Kasumi-1 (cell line): Measurements from ENCODE around the gene MTARC2.

Source experiments
- DNase-seq, 2 experiments: peaks; one replicate each; lab custom pipeline; 2025; lab: John Stamatoyannopoulos, UW

The MTARC2 gene

GRCh38 chr1:220769205-220769604, 21.1 kb downstream of the MTARC2 start:
- no peak for DNase-seq

GRCh38 chr1:220770245-220770913, 22.3 kb downstream of the MTARC2 start:
- no peak for DNase-seq

GRCh38 chr1:220772846-220773245, 24.7 kb downstream of the MTARC2 start:
- no peak for DNase-seq

DNA sequence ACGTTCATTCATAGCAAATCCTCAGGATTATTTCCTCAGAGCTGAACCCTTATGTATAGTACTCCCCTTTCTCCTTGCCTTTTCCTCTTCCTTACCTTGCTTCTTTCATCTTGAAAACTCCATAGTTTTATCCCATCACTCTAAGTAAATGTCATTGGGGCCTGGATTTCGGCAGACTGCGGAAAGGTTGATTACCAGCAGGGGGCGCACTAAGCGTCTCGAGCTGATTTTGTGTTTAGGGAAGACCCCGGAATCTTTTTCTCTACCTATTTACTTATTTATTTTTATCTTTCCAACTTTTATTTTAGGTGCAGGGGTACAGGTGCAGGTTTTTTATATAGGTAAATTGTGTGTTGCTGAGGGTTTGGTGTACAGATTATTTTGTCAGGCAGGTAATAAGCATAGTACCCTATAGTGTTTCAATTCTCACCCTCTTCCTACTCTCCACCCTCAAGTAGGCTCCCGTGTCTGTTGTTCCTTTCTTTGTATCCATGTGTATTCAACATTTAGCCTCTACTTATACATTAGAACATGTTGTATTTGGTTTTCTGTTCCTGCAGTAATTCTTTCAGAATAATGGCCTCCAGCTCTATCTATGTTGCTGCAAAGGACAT, 27.2 kb downstream of the MTARC2 start:
- DNase-seq = peak; percentile 40 to 46

DNA sequence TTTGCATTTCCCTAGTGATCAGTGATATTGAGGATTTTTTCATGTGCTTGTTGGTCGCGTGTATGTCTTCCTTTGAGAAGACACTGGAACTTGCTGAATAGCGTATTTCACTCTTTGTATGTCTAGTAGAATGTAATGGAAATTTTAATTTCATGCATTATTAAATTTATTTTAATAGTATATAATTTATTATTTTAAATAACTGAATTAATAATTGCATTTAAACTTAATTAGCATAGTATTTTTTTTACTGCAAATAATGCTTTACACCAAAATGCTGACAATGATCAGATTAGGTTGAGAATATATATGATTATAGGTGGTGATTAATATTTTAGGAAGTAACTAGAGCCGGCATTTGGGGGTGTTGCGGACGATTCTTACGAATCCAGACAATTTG, 28.1 kb downstream of the MTARC2 start:
- no peak for DNase-seq

DNA sequence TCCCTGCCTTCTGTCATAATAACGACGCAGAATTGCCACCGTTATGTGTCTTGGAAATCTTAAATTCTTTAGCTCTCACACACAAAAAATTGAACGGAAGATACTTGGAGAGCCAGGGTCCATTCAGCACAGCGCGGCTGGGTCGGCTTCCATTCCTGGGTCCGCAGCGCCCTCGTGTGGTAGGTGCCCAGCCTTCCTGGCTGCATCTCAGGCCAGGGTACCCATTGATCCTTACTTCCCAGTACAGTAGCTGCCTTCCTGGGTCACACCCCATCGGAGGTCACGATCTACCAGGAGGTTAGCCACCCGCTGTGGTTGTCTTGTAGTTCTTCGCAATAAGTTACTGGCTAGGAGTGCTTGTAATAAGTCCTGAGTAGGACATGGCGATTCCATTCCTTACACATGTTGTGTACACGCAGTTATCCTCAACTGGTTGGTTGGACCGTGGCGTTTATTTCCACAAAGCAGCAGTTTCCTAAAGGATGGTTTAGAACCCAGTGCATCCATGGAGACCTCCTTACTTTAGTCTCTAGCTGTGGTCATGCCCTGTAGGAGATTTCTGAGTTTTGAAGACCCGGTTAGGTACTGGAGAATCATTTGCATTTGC, 28.7 kb downstream of the MTARC2 start:
- DNase-seq = peak; percentile 70 to 78

GRCh38 chr1:220783453-220783852, 35.3 kb downstream of the MTARC2 start:
- DNase-seq = no peak

GRCh38 chr1:220784751-220785150, 36.6 kb downstream of the MTARC2 start:
- no peak for DNase-seq

DNA sequence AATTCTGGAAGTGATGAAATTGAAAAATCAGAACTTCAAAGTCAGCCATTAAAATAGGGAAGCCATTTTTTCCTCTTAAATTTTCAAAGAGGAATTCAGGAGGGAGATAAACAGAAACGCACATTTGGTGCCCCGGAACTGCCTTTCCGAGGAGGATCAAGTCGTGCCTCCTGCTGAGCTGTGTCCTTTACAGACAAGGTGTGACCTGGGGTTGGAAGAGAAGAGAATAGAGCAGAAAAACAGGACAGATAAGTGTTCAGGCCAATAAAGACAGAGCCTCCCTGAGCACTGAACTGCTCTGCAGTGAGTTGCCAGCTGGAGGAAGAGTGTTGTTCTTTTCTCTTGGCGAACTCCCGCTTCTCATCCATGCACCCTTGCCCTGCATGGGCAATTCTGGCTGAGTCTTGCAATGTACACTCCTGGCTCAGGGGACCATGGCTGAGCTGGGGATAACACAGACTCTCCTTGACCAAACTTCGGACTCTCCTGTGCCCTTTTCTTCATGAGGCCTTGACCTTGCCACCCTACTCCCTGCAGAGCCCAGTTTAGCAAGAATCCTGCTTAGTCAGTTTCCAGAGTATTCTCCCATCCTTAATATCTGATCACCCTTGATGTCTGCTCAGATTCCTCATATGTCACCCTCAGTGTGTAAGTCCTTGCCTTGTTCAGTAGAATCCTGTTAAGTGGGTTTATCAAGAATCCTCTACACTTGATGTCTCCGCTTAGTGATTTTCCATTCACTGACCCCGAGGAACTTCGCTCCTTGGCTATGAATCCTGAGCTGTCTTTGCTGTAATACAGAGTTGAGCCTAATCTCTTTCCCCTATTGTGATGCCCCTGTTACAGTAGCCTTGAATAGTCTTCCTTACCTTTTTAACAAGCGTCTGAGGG, 37.3 kb downstream of the MTARC2 start:
- no peak for DNase-seq

- DNase-seq = no peak
These were observed 37.9 kb downstream of the MTARC2 start for GRCh38 chr1:220786057-220786336.

GRCh38 chr1:220786337-220787068, 38.4 kb downstream of the MTARC2 start, which contains the start of gene MTARC1:
TSS of gene MTARC1 (plus strand) at chr1:220786913. CDS start at chr1:220786945, 32 bp downstream.
- peak; percentile 18 to 42 for DNase-seq

- peak in 1 of 2 experiments; percentile 18 for DNase-seq
These were observed 39.0 kb downstream of the MTARC2 start for GRCh38 chr1:220787069-220787619.

DNA sequence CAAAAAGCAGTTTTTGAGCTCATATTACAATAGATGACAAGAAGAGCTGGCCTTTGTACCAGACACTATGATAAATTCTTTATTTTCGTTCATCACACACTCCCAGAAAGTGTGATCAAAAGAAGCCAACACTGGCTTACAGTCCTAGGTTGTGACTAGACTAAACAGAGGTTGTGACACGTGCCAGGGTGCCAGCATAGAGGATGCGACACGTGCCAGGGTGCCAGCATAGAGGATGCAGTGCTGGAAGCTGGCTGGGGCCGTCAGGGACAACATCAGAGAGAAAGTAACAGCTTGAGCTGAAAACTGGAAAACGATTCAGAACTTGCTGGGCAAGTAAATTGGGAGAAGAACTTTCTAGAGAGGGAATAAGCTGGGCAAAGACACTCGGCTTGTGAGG, 40.8 kb downstream of the MTARC2 start:
- DNase-seq = no peak

GRCh38 chr1:220789532-220790147, 41.5 kb downstream of the MTARC2 start:
- no peak for DNase-seq

- no peak for DNase-seq
These were observed 43.2 kb downstream of the MTARC2 start for GRCh38 chr1:220791285-220791684.

DNA sequence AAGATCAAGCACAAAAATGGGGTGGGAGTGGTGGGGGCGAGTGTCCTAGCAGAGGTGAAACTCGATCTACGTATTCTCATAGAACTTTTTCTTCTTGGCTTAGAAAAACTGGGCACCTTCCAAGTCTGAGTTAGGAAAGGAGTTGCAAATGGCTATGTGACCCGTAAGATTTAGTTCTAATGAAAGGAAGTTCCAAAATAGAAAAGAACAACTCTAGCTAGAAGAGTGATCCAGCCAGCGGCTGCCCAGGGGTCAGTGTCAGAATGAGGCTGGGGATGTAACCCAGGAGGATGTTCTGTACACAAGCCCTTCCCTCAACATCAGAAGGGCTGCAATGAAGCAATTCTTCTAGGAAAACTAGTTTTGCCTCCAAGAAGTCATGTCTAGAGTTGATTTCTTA, 43.8 kb downstream of the MTARC2 start:
- DNase-seq = no peak

GRCh38 chr1:220796530-220796929, 48.4 kb downstream of the MTARC2 start:
- DNase-seq = no peak

- no peak for DNase-seq
These were observed 48.9 kb downstream of the MTARC2 start for GRCh38 chr1:220797044-220797443.

DNA sequence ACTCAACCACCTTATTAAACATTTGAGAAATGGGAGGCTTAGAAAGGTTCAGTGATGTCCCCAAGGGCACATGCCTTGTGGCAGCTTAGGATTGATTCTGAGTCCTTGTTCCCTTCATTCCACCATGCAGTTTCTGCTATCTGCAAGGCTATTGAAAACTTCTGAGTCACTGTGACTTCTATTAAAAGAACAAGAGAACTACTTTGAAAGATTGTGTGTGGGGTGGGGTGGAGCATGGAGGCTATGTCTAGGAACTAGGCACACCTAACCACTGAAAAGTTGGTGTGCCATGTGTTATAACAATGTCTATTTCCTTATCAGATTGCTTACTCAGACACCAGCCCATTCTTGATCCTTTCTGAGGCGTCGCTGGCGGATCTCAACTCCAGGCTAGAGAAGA, 49.4 kb downstream of the MTARC2 start:
- DNase-seq = no peak

DNA sequence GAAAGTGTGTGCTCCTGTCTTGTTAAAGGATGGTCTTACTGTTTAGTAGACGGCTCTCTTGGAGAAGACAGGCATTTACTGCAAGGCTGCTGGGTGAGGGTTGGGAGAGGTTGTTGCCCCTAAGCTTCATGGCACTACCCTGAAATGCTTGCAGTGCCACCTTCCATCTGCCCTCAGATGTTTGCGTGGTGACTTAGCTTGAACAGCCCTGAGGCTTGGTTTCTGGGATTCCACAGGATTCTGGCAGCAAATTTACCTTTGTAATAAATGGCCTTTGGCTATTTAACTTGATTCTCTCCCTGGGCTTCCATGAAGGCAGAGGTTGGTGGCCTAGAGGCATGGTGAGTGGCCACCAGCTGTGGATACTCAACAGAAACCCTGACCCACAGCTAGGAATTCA, 50.2 kb downstream of the MTARC2 start:
- no peak for DNase-seq

- DNase-seq = no peak
These were observed 52.1 kb downstream of the MTARC2 start for GRCh38 chr1:220800262-220800661.
